HepG2 (cell line): Measurements from ENCODE around the gene IFNK. TPM values are rescaled to one million over a fixed set of nuclear protein-coding genes. Genes with fewer than 3 reads are reported as not detected.

Experiments used
- ARNT ChIP-seq: fragments of 450-650 bp; IDR thresholded peaks from 2 replicates; pipeline ENCODE4 v1.6.1; 2017
- ASH2L ChIP-seq: fragments of 300-600, 200-600 bp; sonication (generic); IDR thresholded peaks from 2 replicates; pipeline ENCODE4 v1.7.0; 2017; ENCODE audit warnings: low read depth, mild to moderate bottlenecking, moderate library complexity, mixed read lengths, low read length; ENCODE audit not compliant: insufficient read length
- ATRX ChIP-seq: sonication (generic); formaldehyde crosslinking; IDR thresholded peaks from 2 replicates; pipeline ENCODE4 v1.4.0; 2020; ENCODE audit warnings: missing genetic modification reagents, borderline replicate concordance
- CREM ChIP-seq, 2 experiments: sonication (generic) in 1 of 2; formaldehyde crosslinking in 1 of 2; IDR thresholded peaks; 2 replicates each; pipeline versions ENCODE4 v1.4.0 to v1.6.1; 2016 to 2020; ENCODE audit warnings: antibody characterized with exemption in 1 of 2, mild to moderate bottlenecking in 1 of 2, missing genetic modification reagents in 1 of 2
- HOXD1 ChIP-seq: sonication (generic); formaldehyde crosslinking; IDR thresholded peaks from 2 replicates; pipeline ENCODE4 v1.5.0; 2020; ENCODE audit warnings: missing genetic modification reagents
- IRF2 ChIP-seq: IDR thresholded peaks from 2 replicates; pipeline ENCODE4 v1.6.1; 2018; ENCODE audit warnings: missing genetic modification reagents, missing compliant biosample characterization
- MEIS2 ChIP-seq: sonication (generic); formaldehyde crosslinking; IDR thresholded peaks from 2 replicates; pipeline ENCODE4 v1.9.0; 2021; ENCODE audit warnings: mild to moderate bottlenecking, missing genetic modification reagents
- POGZ ChIP-seq: sonication (generic); formaldehyde crosslinking; IDR thresholded peaks from 2 replicates; pipeline ENCODE4 v1.4.0; 2020; ENCODE audit warnings: mild to moderate bottlenecking, missing genetic modification reagents
- SPEN ChIP-seq: sonication (generic); formaldehyde crosslinking; IDR thresholded peaks from 2 replicates; pipeline ENCODE4 v1.5.1; 2020; ENCODE audit warnings: low read depth, mild to moderate bottlenecking, missing genetic modification reagents
- ZNF180 ChIP-seq: sonication (generic); formaldehyde crosslinking; IDR thresholded peaks from 2 replicates; pipeline ENCODE4 v1.4.0; 2020; ENCODE audit warnings: low read depth, missing genetic modification reagents, borderline replicate concordance
- ZNF572 ChIP-seq: sonication (generic); formaldehyde crosslinking; IDR thresholded peaks from 2 replicates; pipeline ENCODE4 v1.5.1; 2020; ENCODE audit warnings: mild to moderate bottlenecking, missing genetic modification reagents
- ZSCAN12 ChIP-seq: sonication (generic); formaldehyde crosslinking; IDR thresholded peaks from 2 replicates; pipeline ENCODE4 v1.9.0; 2021; ENCODE audit warnings: mild to moderate bottlenecking, missing genetic modification reagents
- polyA plus RNA-seq, 8 experiments: library from polyadenylated mRNA; depleted of rRNA in 3 of 8; stranded (reverse) in 7 of 8; unstranded in 1 of 8; fragments of >200 nt; fragmentation: Illumina TruSeq in 4 of 8; extraction: Trizol in 4 of 8; gene quantifications; 2 replicates each; pipeline versions ENCODE4 v1.2.1 to v1.2.3, GENCODE V29; 2011 to 2016; ENCODE audit warnings: low read depth in 4 of 8, missing spikeins in 1 of 8, mixed read lengths in 1 of 8; ENCODE audit not compliant: insufficient read depth in 1 of 8
- total RNA-seq, 5 experiments: library from RNA; depleted of rRNA; stranded (reverse); fragments of >200 nt; fragmentation: Illumina TruSeq; extraction: Trizol; gene quantifications; 2 replicates each; pipeline ENCODE4 v1.2.3, GENCODE V29; 2016; ENCODE audit warnings: low read depth in 1 of 5
- TF ChIP-seq, protein P1 (sequence below), 2 experiments: sonication (generic) in 1 of 2; formaldehyde crosslinking in 1 of 2; IDR thresholded peaks; 2 replicates each; pipeline versions ENCODE4 v1.6.1 to v1.9.0; 2014 to 2022; ENCODE audit warnings: antibody characterized with exemption in 1 of 2, borderline replicate concordance in 1 of 2, inconsistent platforms in 1 of 2, low read depth in 1 of 2, missing genetic modification reagents in 1 of 2
- TF ChIP-seq, protein P2 (sequence below): sonication (generic); formaldehyde crosslinking; IDR thresholded peaks from 2 replicates; pipeline ENCODE4 v1.4.0; 2020; ENCODE audit warnings: missing genetic modification reagents
- TF ChIP-seq, protein P3 (sequence below): sonication (generic); formaldehyde crosslinking; IDR thresholded peaks from 2 replicates; pipeline ENCODE4 v1.4.0; 2020; ENCODE audit warnings: missing genetic modification reagents; ENCODE audit errors: not compliant biosample characterization
- TF ChIP-seq, protein P4 (sequence below): sonication (generic); formaldehyde crosslinking; IDR thresholded peaks from 2 replicates; pipeline ENCODE4 v1.4.0; 2020; ENCODE audit warnings: missing genetic modification reagents

Gene IFNK
- total and polyA plus RNA-seq, 2 of the 13 experiments (the other 11 are each of a cell fraction or from before 2014, with no cell fraction given), result not detected

DNA sequence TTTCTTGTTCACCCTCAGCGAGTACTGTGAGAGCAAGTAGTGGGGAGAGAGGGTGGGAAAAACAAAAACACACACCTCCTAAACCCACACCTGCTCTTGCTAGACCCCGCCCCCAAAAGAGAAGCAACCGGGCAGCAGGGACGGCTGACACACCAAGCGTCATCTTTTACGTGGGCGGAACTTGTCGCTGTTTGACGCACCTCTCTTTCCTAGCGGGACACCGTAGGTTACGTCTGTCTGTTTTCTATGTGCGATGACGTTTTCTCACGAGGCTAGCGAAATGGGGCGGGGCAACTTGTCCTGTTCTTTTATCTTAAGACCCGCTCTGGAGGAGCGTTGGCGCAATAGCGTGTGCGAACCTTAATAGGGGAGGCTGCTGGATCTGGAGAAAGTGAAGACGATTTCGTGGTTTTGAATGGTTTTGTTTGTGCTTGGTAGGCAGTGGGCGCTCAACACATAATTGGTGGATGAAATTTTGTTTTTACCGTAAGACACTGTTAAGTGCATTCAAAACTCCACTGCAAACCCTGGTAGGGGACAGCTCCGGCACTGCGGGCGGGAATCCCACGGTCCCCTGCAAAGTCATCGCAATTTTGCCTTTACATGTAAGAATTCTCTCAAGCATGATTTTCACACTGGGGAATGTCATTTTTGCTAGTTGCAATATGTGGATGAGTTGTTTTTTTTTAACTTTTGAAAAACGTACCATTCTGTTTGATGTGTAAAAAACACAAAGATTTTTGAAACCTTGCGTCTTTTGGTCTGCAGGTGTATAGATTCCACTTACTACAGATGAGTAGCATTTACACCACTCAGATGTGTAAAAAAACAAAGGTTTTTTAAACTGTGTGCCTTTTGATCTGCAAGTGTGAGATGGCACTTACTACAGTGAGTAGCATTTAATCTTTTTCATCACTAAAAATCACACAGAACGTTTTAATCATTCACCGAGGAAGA is 49.8 kb downstream of the IFNK start (continued):
- TF ChIP-seq, protein P1, sequence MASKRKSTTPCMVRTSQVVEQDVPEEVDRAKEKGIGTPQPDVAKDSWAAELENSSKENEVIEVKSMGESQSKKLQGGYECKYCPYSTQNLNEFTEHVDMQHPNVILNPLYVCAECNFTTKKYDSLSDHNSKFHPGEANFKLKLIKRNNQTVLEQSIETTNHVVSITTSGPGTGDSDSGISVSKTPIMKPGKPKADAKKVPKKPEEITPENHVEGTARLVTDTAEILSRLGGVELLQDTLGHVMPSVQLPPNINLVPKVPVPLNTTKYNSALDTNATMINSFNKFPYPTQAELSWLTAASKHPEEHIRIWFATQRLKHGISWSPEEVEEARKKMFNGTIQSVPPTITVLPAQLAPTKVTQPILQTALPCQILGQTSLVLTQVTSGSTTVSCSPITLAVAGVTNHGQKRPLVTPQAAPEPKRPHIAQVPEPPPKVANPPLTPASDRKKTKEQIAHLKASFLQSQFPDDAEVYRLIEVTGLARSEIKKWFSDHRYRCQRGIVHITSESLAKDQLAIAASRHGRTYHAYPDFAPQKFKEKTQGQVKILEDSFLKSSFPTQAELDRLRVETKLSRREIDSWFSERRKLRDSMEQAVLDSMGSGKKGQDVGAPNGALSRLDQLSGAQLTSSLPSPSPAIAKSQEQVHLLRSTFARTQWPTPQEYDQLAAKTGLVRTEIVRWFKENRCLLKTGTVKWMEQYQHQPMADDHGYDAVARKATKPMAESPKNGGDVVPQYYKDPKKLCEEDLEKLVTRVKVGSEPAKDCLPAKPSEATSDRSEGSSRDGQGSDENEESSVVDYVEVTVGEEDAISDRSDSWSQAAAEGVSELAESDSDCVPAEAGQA (IDR thresholded peaks at IDR 0.05; ENCODE audit: low read depth), result peak; percentile 99
- TF ChIP-seq, protein P1 (CRISPR knock-in tag; IDR thresholded peaks at IDR 0.05; ENCODE audit: borderline replicate concordance), result no peak
- TF ChIP-seq SPEN (CRISPR knock-in tag) (peak; percentile 86), IRF2 (CRISPR knock-in tag) (peak; percentile 27; the same call in 1 of the 2 replicates), POGZ (peak; percentile 83), ZNF180 (CRISPR knock-in tag) (no peak), CREM (IDR thresholded peaks at IDR 0.05) (peak; percentile 97), CREM (CRISPR knock-in tag; IDR thresholded peaks at IDR 0.05) (peak; percentile 55; the same call in 1 of the 2 replicates), ASH2L (peak; percentile 65), HOXD1 (CRISPR knock-in tag) (no peak), ZNF572 (CRISPR knock-in tag) (0 out of 2 replicates have a peak, but pooled peaks have one; percentile 33), ATRX (CRISPR knock-in tag) (no peak), ZSCAN12 (no peak), ARNT (no peak), MEIS2 (CRISPR knock-in tag) (0 out of 2 replicates have a peak, but pooled peaks have one; percentile 52)
- TF ChIP-seq, protein P2, sequence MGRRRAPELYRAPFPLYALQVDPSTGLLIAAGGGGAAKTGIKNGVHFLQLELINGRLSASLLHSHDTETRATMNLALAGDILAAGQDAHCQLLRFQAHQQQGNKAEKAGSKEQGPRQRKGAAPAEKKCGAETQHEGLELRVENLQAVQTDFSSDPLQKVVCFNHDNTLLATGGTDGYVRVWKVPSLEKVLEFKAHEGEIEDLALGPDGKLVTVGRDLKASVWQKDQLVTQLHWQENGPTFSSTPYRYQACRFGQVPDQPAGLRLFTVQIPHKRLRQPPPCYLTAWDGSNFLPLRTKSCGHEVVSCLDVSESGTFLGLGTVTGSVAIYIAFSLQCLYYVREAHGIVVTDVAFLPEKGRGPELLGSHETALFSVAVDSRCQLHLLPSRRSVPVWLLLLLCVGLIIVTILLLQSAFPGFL (CRISPR knock-in tag), result no peak
- TF ChIP-seq, protein P3, sequence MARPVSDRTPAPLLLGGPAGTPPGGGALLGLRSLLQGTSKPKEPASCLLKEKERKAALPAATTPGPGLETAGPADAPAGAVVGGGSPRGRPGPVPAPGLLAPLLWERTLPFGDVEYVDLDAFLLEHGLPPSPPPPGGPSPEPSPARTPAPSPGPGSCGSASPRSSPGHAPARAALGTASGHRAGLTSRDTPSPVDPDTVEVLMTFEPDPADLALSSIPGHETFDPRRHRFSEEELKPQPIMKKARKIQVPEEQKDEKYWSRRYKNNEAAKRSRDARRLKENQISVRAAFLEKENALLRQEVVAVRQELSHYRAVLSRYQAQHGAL (CRISPR knock-in tag), result no peak
- TF ChIP-seq, protein P4, sequence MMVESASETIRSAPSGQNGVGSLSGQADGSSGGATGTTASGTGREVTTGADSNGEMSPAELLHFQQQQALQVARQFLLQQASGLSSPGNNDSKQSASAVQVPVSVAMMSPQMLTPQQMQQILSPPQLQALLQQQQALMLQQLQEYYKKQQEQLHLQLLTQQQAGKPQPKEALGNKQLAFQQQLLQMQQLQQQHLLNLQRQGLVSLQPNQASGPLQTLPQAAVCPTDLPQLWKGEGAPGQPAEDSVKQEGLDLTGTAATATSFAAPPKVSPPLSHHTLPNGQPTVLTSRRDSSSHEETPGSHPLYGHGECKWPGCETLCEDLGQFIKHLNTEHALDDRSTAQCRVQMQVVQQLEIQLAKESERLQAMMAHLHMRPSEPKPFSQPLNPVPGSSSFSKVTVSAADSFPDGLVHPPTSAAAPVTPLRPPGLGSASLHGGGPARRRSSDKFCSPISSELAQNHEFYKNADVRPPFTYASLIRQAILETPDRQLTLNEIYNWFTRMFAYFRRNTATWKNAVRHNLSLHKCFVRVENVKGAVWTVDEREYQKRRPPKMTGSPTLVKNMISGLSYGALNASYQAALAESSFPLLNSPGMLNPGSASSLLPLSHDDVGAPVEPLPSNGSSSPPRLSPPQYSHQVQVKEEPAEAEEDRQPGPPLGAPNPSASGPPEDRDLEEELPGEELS (CRISPR knock-in tag), result no peak; the same call in 1 of the 2 replicates
